ENCODE measurements around the gene TTYH2. TPM values are rescaled to one million over a fixed set of nuclear protein-coding genes. Genes with fewer than 3 reads are reported as not detected.
"Not testable (repeated sequence)": the region's sequence is repeated elsewhere in the genome, so short reads cannot be mapped to it uniquely, and the experiment has no call there.

Gene TTYH2
- total RNA-seq, 1 donor from 2014 or later = 12.4 TPM

- no peaks in the 10 kb centered on the region for H3K36me3 Mint-ChIP-seq
- TF ChIP-seq CTCF (conservative IDR thresholded peaks at IDR 0.05) = no peak
Measured at GRCh38 chr17:74182041-74182723, 31.2 kb upstream of the TTYH2 start.

GRCh38 chr17:74183411-74183810 is 30.0 kb upstream of the TTYH2 start:
- Mint-ChIP-seq H3K27me3 (peaks cover 9% of the 10 kb centered on the region), H3K4me3 (no peak overlapping the region), H3K4me1 (ENCODE audit: unreplicated experiment) (peaks cover 38% of the 10 kb centered on the region), H3K9me3 (no peaks in the 10 kb centered on the region), H3K36me3 (no peaks in the 10 kb centered on the region), H3K27ac (no peak overlapping the region)
- DNase-seq (ENCODE audit: extremely low spot score, unreplicated experiment) = no peak
- no peak for TF ChIP-seq CTCF (conservative IDR thresholded peaks at IDR 0.05)

More at GRCh38 chr17:74182041-74182723, 31.2 kb upstream of the TTYH2 start:
- peaks cover 9% of the 10 kb centered on the region for H3K27me3 Mint-ChIP-seq
- no peak for DNase-seq (ENCODE audit: extremely low spot score, unreplicated experiment)
- H3K9me3 Mint-ChIP-seq = no peaks in the 10 kb centered on the region
- peaks cover 27% of the 10 kb centered on the region for H3K4me1 Mint-ChIP-seq (ENCODE audit: unreplicated experiment)
- H3K4me3 Mint-ChIP-seq = no peak overlapping the region
- H3K27ac Mint-ChIP-seq = peak overlapping the region; percentile 34

- Mint-ChIP-seq H3K4me1 (ENCODE audit: unreplicated experiment) (peaks cover 33% of the 10 kb centered on the region), H3K36me3 (no peaks in the 10 kb centered on the region), H3K27ac (no peak overlapping the region), H3K9me3 (no peaks in the 10 kb centered on the region), H3K27me3 (peaks cover 3% of the 10 kb centered on the region), H3K4me3 (no peak overlapping the region)
- DNase-seq (ENCODE audit: extremely low spot score, unreplicated experiment) = no peak
- TF ChIP-seq CTCF (conservative IDR thresholded peaks at IDR 0.05) = no peak
Measured at GRCh38 chr17:74185571-74186185, 27.7 kb upstream of the TTYH2 start.

- Mint-ChIP-seq H3K9me3 (no peaks in the 10 kb centered on the region), H3K27ac (no peak overlapping the region), H3K36me3 (no peaks in the 10 kb centered on the region), H3K27me3 (peaks cover 3% of the 10 kb centered on the region), H3K4me3 (no peak overlapping the region), H3K4me1 (ENCODE audit: unreplicated experiment) (peaks cover 37% of the 10 kb centered on the region)
- no peak for TF ChIP-seq CTCF (conservative IDR thresholded peaks at IDR 0.05)
- no peak for DNase-seq (ENCODE audit: extremely low spot score, unreplicated experiment)
Measured at GRCh38 chr17:74186498-74186897, 26.9 kb upstream of the TTYH2 start.

- no peak for TF ChIP-seq CTCF (conservative IDR thresholded peaks at IDR 0.05)
- no peak overlapping the region for H3K4me3 Mint-ChIP-seq
- no peaks in the 10 kb centered on the region for H3K36me3 Mint-ChIP-seq
- no peak for DNase-seq (ENCODE audit: extremely low spot score, unreplicated experiment)
- H3K27me3 Mint-ChIP-seq = peaks cover 5% of the 10 kb centered on the region
- no peaks in the 10 kb centered on the region for H3K9me3 Mint-ChIP-seq
- peaks cover 24% of the 10 kb centered on the region for H3K4me1 Mint-ChIP-seq (ENCODE audit: unreplicated experiment)
- H3K27ac Mint-ChIP-seq = no peak overlapping the region
Measured at GRCh38 chr17:74187761-74188160, 25.6 kb upstream of the TTYH2 start.

GRCh38 chr17:74188687-74189086 is 24.7 kb upstream of the TTYH2 start:
- not testable (repeated sequence) for H3K9me3 Mint-ChIP-seq; H3K27me3 Mint-ChIP-seq; DNase-seq (ENCODE audit: extremely low spot score, unreplicated experiment); H3K4me3 Mint-ChIP-seq; H3K27ac Mint-ChIP-seq; H3K36me3 Mint-ChIP-seq
- H3K4me1 Mint-ChIP-seq (ENCODE audit: unreplicated experiment) = peaks cover 28% of the 10 kb centered on the region

All from type B pancreatic cell (in vitro differentiated cells).